Neural crest cell (in vitro differentiated cells): ENCODE results near the gene TGIF2. TPM values are rescaled to one million over a fixed set of nuclear protein-coding genes. Genes with fewer than 3 reads are reported as not detected.

Experiments used
- DNase-seq: peaks from one replicate; pipeline ENCODE4 v3.0.0; 2021; ENCODE audit warnings: low read depth, mixed read lengths, low spot score
- H3K27ac Mint-ChIP-seq: one replicate; pipeline ENCODE4 v1.8.0; 2021; ENCODE audit warnings: mild to moderate bottlenecking, mixed read lengths; ENCODE audit not compliant: unreplicated experiment
- H3K27me3 Mint-ChIP-seq: 2 replicates; pipeline ENCODE4 v1.8.0; 2021; ENCODE audit warnings: low read depth, mild to moderate bottlenecking, mixed read lengths
- H3K36me3 Mint-ChIP-seq: 2 replicates; pipeline ENCODE4 v1.8.0; 2021; ENCODE audit warnings: low read depth, mild to moderate bottlenecking, mixed read lengths
- H3K4me1 Mint-ChIP-seq: 2 replicates; pipeline ENCODE4 v1.8.0; 2021; ENCODE audit warnings: mixed read lengths
- H3K4me3 Mint-ChIP-seq: one replicate; pipeline ENCODE4 v1.8.0; 2021; ENCODE audit warnings: mild to moderate bottlenecking, mixed read lengths
- H3K9me3 Mint-ChIP-seq: 2 replicates; pipeline ENCODE4 v1.8.0; 2021; ENCODE audit warnings: mixed read lengths
- total RNA-seq: library from RNA; stranded (reverse); gene quantifications from 2 replicates; pipeline ENCODE4 v1.2.1, GENCODE V29; 2021
- TF ChIP-seq, protein P1 (sequence below): fragments of 200-600 bp; sonication (generic); conservative IDR thresholded peaks from 2 replicates; pipeline ENCODE4 v1.5.0; 2021; ENCODE audit warnings: antibody characterized with exemption, mild to moderate bottlenecking

TGIF2 gene
- total RNA-seq, 1 donor from 2014 or later, result 73.8 TPM

DNA sequence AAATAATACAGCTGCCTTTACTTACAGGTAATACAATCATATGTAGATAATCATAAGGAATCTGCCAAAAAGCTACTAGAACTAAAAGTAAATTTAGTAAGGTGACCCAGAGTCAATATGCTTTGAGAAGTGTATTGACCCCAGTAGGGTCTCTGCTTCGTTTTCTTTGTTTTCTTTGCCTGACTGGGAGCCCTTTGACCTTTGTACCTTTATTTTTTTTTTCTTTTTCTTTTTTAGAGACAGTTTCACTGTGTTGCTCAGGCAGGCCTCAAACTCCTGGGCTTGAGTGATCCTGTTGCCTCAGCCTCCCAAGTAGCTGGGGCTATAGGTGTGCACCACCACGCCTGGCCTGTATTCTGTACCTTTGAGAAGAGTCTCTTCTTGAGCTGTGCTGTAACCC is 50.0 kb downstream of the TGIF2 start:
- no peaks in the 10 kb centered on the region for H3K36me3 Mint-ChIP-seq
- H3K4me1 Mint-ChIP-seq, result peaks cover 9% of the 10 kb centered on the region
- no peak for DNase-seq
- H3K4me3 Mint-ChIP-seq, result no peak overlapping the region
- TF ChIP-seq, protein P1, sequence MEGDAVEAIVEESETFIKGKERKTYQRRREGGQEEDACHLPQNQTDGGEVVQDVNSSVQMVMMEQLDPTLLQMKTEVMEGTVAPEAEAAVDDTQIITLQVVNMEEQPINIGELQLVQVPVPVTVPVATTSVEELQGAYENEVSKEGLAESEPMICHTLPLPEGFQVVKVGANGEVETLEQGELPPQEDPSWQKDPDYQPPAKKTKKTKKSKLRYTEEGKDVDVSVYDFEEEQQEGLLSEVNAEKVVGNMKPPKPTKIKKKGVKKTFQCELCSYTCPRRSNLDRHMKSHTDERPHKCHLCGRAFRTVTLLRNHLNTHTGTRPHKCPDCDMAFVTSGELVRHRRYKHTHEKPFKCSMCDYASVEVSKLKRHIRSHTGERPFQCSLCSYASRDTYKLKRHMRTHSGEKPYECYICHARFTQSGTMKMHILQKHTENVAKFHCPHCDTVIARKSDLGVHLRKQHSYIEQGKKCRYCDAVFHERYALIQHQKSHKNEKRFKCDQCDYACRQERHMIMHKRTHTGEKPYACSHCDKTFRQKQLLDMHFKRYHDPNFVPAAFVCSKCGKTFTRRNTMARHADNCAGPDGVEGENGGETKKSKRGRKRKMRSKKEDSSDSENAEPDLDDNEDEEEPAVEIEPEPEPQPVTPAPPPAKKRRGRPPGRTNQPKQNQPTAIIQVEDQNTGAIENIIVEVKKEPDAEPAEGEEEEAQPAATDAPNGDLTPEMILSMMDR, result no peak
- H3K9me3 Mint-ChIP-seq, result no peaks in the 10 kb centered on the region
- no peak overlapping the region for H3K27ac Mint-ChIP-seq
- no peaks in the 10 kb centered on the region for H3K27me3 Mint-ChIP-seq

DNA sequence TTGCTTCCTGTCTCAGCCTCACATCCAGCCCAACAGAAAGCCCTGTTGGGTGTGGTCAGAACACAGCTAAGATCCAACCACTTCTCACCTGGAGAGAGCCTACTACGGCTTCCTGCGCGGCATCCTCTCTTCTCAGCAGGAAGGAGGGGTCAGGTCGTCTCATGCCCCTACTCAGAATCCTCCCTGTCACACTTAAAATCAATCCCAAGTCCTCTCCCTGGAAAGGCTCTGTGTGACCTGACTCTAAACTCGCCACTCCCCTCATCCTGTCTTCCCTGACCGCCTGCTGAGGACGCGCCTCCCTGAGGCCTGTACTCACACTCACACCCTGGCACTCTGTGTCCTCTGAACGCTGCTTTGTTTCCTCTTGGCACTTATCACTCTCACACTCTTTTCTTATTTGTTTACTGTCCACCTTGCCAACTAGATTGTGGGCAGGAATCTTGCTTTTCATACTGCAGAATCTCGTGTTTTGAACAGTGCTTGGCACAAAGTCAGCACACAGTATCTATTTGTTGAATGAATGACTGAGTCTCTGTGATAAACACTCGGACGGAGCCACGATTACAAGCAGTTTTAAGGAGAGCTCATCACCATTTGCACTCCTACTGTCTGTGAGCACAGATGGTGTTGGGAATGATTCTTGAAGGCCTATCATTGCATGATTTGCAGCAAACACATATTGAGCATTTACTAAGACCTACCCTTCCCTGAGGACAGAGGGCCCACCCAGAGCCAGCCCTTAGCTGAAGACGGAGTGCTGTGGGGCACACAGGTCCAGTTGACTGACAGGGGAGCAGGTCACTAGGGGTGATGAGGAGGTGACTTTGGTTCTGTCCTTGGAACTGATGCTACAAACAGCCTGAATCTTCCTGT is 50.9 kb downstream of the TGIF2 start:
- Mint-ChIP-seq H3K27ac (no peak overlapping the region), H3K4me1 (peaks cover 9% of the 10 kb centered on the region), H3K4me3 (no peak overlapping the region), H3K36me3 (no peaks in the 10 kb centered on the region), H3K27me3 (no peaks in the 10 kb centered on the region), H3K9me3 (no peaks in the 10 kb centered on the region)
- TF ChIP-seq, protein P1, result no peak
- no peak for DNase-seq

DNA sequence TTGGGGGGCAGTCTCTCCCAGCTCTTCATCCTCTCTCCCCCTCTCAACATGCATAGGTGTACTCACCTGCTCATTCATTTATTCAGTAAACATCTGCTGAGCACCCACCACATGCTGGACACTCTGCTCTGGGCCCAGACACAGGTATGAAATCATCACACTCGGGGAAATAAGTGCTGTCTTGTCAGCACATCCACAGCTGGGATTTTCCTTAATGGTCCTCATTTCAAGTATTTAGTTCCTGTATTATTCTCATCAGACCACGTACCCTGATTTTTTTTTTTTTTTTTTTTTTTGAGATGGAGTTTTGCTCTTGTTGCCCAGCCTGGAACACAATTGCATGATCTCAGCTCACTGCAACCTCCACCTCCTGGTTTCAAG is 51.5 kb downstream of the TGIF2 start:
- no peak overlapping the region for H3K27ac Mint-ChIP-seq
- peaks cover 14% of the 10 kb centered on the region for H3K4me1 Mint-ChIP-seq
- no peak overlapping the region for H3K4me3 Mint-ChIP-seq
- TF ChIP-seq, protein P1, result no peak
- no peaks in the 10 kb centered on the region for H3K9me3 Mint-ChIP-seq
- no peak for DNase-seq
- no peaks in the 10 kb centered on the region for H3K27me3 Mint-ChIP-seq
- H3K36me3 Mint-ChIP-seq, result no peaks in the 10 kb centered on the region

DNA sequence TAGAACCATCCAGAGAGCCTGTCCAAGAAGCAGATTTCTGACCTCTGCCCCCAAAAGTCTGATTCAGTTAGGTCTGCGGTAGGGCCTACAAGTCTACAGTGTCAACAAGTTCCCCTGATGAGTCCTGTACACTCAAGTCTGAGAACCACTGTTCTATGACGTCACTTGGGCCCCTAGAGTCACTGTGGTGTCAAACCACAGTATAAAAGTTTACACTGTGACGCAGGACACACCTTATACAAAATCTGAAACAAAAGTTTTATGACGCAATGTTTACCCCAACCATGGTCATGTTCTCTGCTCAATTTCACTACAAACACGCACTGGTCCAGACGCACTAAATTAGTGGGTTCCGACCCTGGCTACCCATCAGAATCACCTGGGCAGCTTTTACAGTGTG is 54.7 kb downstream of the TGIF2 start:
- no peaks in the 10 kb centered on the region for H3K36me3 Mint-ChIP-seq
- H3K4me3 Mint-ChIP-seq, result no peak overlapping the region
- DNase-seq, result no peak
- peaks cover 16% of the 10 kb centered on the region for H3K4me1 Mint-ChIP-seq
- TF ChIP-seq, protein P1, result no peak
- H3K9me3 Mint-ChIP-seq, result no peaks in the 10 kb centered on the region
- H3K27me3 Mint-ChIP-seq, result no peaks in the 10 kb centered on the region
- H3K27ac Mint-ChIP-seq, result peak overlapping the region; percentile 35

DNA sequence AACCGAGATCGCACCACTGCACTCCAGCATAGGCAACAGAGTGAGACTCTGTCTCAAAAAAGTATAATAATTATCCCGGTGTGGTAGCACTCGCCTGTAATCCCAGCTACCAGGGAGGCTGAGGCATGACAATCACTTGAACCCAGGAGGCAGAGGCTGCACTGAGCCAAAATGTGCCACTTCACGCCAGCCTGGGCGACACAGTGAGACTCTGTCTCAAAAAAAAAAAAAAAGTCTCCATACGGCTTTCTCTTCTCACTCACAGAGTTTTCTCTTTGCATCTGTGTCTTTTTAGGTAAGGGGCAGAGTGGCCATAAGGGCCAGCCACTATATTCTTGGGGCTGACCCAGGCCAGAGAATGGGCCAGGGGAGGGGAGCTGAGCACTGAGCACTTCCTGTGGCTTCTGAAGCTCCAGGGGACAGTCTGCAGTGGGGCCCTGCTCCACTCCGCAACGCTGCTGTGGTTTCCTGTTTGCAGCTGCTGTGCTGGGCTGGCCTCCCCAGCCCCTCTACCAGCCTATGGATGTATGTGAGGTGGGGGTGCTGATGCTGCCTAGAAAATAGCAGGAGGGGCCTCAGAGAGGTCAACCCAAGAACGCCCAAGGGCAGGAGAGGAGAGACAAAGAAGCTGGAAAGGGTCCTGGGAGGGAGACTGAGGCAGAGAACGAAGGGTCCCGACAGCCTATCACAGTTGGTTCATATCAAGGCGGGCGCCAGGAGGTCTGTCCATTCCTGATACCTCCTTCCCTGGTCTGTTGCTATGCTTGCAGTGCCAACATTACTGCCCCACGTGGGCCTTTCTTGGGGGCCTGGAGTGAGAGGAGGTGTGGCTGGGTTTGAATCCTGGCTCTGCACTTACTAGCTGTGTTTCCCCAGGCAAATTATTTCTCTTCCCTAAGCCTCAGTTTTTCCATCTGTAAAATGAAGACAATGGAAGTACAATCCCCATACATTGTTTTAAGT is 56.6 kb downstream of the TGIF2 start:
- peak overlapping the region; percentile 93 for H3K27ac Mint-ChIP-seq
- H3K27me3 Mint-ChIP-seq, result no peaks in the 10 kb centered on the region
- no peaks in the 10 kb centered on the region for H3K36me3 Mint-ChIP-seq
- TF ChIP-seq, protein P1, result no peak
- H3K9me3 Mint-ChIP-seq, result no peaks in the 10 kb centered on the region
- H3K4me3 Mint-ChIP-seq, result no peak overlapping the region
- no peak for DNase-seq
- peaks cover 10% of the 10 kb centered on the region for H3K4me1 Mint-ChIP-seq
